ENCODE measurements around the gene VGLL3.

Gene VGLL3

GRCh38 chr3:86958534-86958933, 32.4 kb downstream of the VGLL3 start:
- Histone ChIP-seq H3K36me3 (replicated peaks) (no peaks in the 10 kb centered on the region), H3K9me3 (no peaks in the 10 kb centered on the region), H3K27me3 (ENCODE audit: low read depth) (no peaks in the 10 kb centered on the region), H3K4me1 (no peaks in the 10 kb centered on the region), H3K4me3 (no peak overlapping the region)
- in situ Hi-C loops (cut with MboI; ENCODE audit: low sequenced_read_pairs), result no loop called here
- no peak for DNase-seq (ENCODE audit: low spot score in 2 of 2)

- in situ Hi-C loops (cut with MboI; ENCODE audit: low sequenced_read_pairs), result no loop called here
- no peak for DNase-seq (ENCODE audit: low spot score in 2 of 2)
- Histone ChIP-seq H3K4me1 (no peaks in the 10 kb centered on the region), H3K4me3 (no peak overlapping the region), H3K9me3 (no peaks in the 10 kb centered on the region), H3K27me3 (ENCODE audit: low read depth) (no peaks in the 10 kb centered on the region), H3K36me3 (replicated peaks) (no peaks in the 10 kb centered on the region)
Observed at GRCh38 chr3:86954747-86955146, 36.2 kb downstream of the VGLL3 start.

GRCh38 chr3:86954226-86954625, 36.7 kb downstream of the VGLL3 start:
- no peak for DNase-seq (ENCODE audit: low spot score in 2 of 2)
- H3K9me3 ChIP-seq, result no peaks in the 10 kb centered on the region
- no peaks in the 10 kb centered on the region for H3K4me1 ChIP-seq
- in situ Hi-C loops (cut with MboI; ENCODE audit: low sequenced_read_pairs), result no loop called here
- H3K4me3 ChIP-seq, result no peak overlapping the region
- no peaks in the 10 kb centered on the region for H3K36me3 ChIP-seq (replicated peaks)
- H3K27me3 ChIP-seq (ENCODE audit: low read depth), result no peaks in the 10 kb centered on the region

- DNase-seq (ENCODE audit: low spot score in 2 of 2), result no peak
- Histone ChIP-seq H3K27me3 (ENCODE audit: low read depth) (no peaks in the 10 kb centered on the region), H3K36me3 (replicated peaks) (no peaks in the 10 kb centered on the region), H3K4me1 (peaks cover 9% of the 10 kb centered on the region), H3K9me3 (no peaks in the 10 kb centered on the region), H3K4me3 (no peak overlapping the region)
- in situ Hi-C loops (cut with MboI; ENCODE audit: low sequenced_read_pairs), result no loop called here
Observed at GRCh38 chr3:86951322-86951721, 39.6 kb downstream of the VGLL3 start.

- H3K4me1 ChIP-seq, result peaks cover 9% of the 10 kb centered on the region
- H3K27me3 ChIP-seq (ENCODE audit: low read depth), result no peaks in the 10 kb centered on the region
- no peaks in the 10 kb centered on the region for H3K36me3 ChIP-seq (replicated peaks)
- H3K9me3 ChIP-seq, result no peaks in the 10 kb centered on the region
- in situ Hi-C loops (cut with MboI; ENCODE audit: low sequenced_read_pairs), result no loop called here
- DNase-seq (ENCODE audit: low spot score in 2 of 2), result no peak
- H3K4me3 ChIP-seq, result no peak overlapping the region
Observed at GRCh38 chr3:86950717-86951116, 40.2 kb downstream of the VGLL3 start.

GRCh38 chr3:86949850-86950249, 41.1 kb downstream of the VGLL3 start:
- H3K36me3 ChIP-seq (replicated peaks), result no peaks in the 10 kb centered on the region
- H3K9me3 ChIP-seq, result no peaks in the 10 kb centered on the region
- no peaks in the 10 kb centered on the region for H3K27me3 ChIP-seq (ENCODE audit: low read depth)
- no peak overlapping the region for H3K4me3 ChIP-seq
- H3K4me1 ChIP-seq, result peaks cover 9% of the 10 kb centered on the region
- DNase-seq (ENCODE audit: low spot score in 2 of 2), result no peak
- in situ Hi-C loops (cut with MboI; ENCODE audit: low sequenced_read_pairs), result no loop called here

GRCh38 chr3:86948822-86949221, 42.1 kb downstream of the VGLL3 start:
- Histone ChIP-seq H3K9me3 (no peaks in the 10 kb centered on the region), H3K36me3 (replicated peaks) (no peaks in the 10 kb centered on the region), H3K4me1 (peaks cover 9% of the 10 kb centered on the region), H3K27me3 (ENCODE audit: low read depth) (no peaks in the 10 kb centered on the region), H3K4me3 (no peak overlapping the region)
- DNase-seq (ENCODE audit: low spot score in 2 of 2), result no peak
- in situ Hi-C loops (cut with MboI; ENCODE audit: low sequenced_read_pairs), result no loop called here

- Histone ChIP-seq H3K4me1 (no peaks in the 10 kb centered on the region), H3K4me3 (no peak overlapping the region), H3K9me3 (no peaks in the 10 kb centered on the region), H3K27me3 (ENCODE audit: low read depth) (no peaks in the 10 kb centered on the region), H3K36me3 (replicated peaks) (no peaks in the 10 kb centered on the region)
- in situ Hi-C loops (cut with MboI; ENCODE audit: low sequenced_read_pairs), result no loop called here
- DNase-seq (ENCODE audit: low spot score in 2 of 2), result no peak
Observed at GRCh38 chr3:86942206-86942605, 48.7 kb downstream of the VGLL3 start.

GRCh38 chr3:86938416-86939105, 52.4 kb downstream of the VGLL3 start:
- in situ Hi-C loops (cut with MboI; ENCODE audit: low sequenced_read_pairs), result no loop called here
- no peaks in the 10 kb centered on the region for H3K4me1 ChIP-seq

GRCh38 chr3:86937306-86937791, 53.6 kb downstream of the VGLL3 start:
- Histone ChIP-seq H3K36me3 (replicated peaks) (no peaks in the 10 kb centered on the region), H3K27me3 (ENCODE audit: low read depth) (no peaks in the 10 kb centered on the region), H3K4me1 (no peaks in the 10 kb centered on the region), H3K9me3 (no peaks in the 10 kb centered on the region), H3K4me3 (no peak overlapping the region)
- DNase-seq (ENCODE audit: low spot score in 2 of 2), result no peak
- in situ Hi-C loops (cut with MboI; ENCODE audit: low sequenced_read_pairs), result no loop called here

More at GRCh38 chr3:86938416-86939105, 52.4 kb downstream of the VGLL3 start:
- Histone ChIP-seq H3K36me3 (replicated peaks) (no peaks in the 10 kb centered on the region), H3K9me3 (no peaks in the 10 kb centered on the region), H3K4me3 (no peak overlapping the region), H3K27me3 (ENCODE audit: low read depth) (no peaks in the 10 kb centered on the region)
- no peak for DNase-seq (ENCODE audit: low spot score in 2 of 2)

GRCh38 chr3:86934851-86935250, 56.1 kb downstream of the VGLL3 start:
- H3K27me3 ChIP-seq (ENCODE audit: low read depth), result no peaks in the 10 kb centered on the region
- H3K36me3 ChIP-seq (replicated peaks), result no peaks in the 10 kb centered on the region
- H3K4me1 ChIP-seq, result peaks cover 9% of the 10 kb centered on the region
- DNase-seq (ENCODE audit: low spot score in 2 of 2), result no peak
- in situ Hi-C loops (cut with MboI; ENCODE audit: low sequenced_read_pairs), result no loop called here
- no peaks in the 10 kb centered on the region for H3K9me3 ChIP-seq
- no peak overlapping the region for H3K4me3 ChIP-seq

GRCh38 chr3:86930831-86931230, 60.1 kb downstream of the VGLL3 start:
- in situ Hi-C loops (cut with MboI; ENCODE audit: low sequenced_read_pairs), result no loop called here

GRCh38 chr3:86930181-86930580, 60.8 kb downstream of the VGLL3 start:
- Histone ChIP-seq H3K4me3 (no peak overlapping the region), H3K9me3 (no peaks in the 10 kb centered on the region), H3K27me3 (ENCODE audit: low read depth) (no peaks in the 10 kb centered on the region; the same call in 1 of the 2 replicates), H3K4me1 (peaks cover 10% of the 10 kb centered on the region), H3K36me3 (replicated peaks) (no peaks in the 10 kb centered on the region)
- DNase-seq (ENCODE audit: low spot score in 2 of 2), result no peak
- in situ Hi-C loops (cut with MboI; ENCODE audit: low sequenced_read_pairs), result no loop called here

More at GRCh38 chr3:86930831-86931230, 60.1 kb downstream of the VGLL3 start:
- Histone ChIP-seq H3K4me3 (no peak overlapping the region), H3K9me3 (no peaks in the 10 kb centered on the region), H3K4me1 (peaks cover 10% of the 10 kb centered on the region), H3K36me3 (replicated peaks) (no peaks in the 10 kb centered on the region), H3K27me3 (ENCODE audit: low read depth) (no peaks in the 10 kb centered on the region; the same call in 1 of the 2 replicates)
- no peak for DNase-seq (ENCODE audit: low spot score in 2 of 2)

GRCh38 chr3:86929046-86929445, 61.9 kb downstream of the VGLL3 start:
- no peak for DNase-seq (ENCODE audit: low spot score in 2 of 2)
- H3K36me3 ChIP-seq (replicated peaks), result no peaks in the 10 kb centered on the region
- no peak overlapping the region for H3K4me3 ChIP-seq
- H3K4me1 ChIP-seq, result peaks cover 10% of the 10 kb centered on the region
- no peaks in the 10 kb centered on the region; the same call in 1 of the 2 replicates for H3K27me3 ChIP-seq (ENCODE audit: low read depth)
- no peaks in the 10 kb centered on the region; the same call in 1 of the 2 replicates for H3K9me3 ChIP-seq
- in situ Hi-C loops (cut with MboI; ENCODE audit: low sequenced_read_pairs), result no loop called here
